ENCODE measurements around the gene WWOX. TPM values are rescaled to one million over a fixed set of nuclear protein-coding genes. Genes with fewer than 3 reads are reported as not detected.
A peak's percentile ranks its signal among the peaks of the same experiment; 100 is the strongest.

Gene WWOX
- total RNA-seq, 2 donors from 2014 or later, result 30.0 to 35.4 TPM

GRCh38 chr16:78194948-78195347, 95.5 kb downstream of the WWOX start:
- H3K27me3 Mint-ChIP-seq (ENCODE audit: insufficient read depth), result no peaks in the 10 kb centered on the region
- H3K9me3 Mint-ChIP-seq, result peaks cover 7% of the 10 kb centered on the region
- no peaks in the 10 kb centered on the region for H3K27me3 ChIP-seq (ENCODE audit: control insufficient read depth, insufficient read depth, low read length, poor library complexity, severe bottlenecking)
- no peak overlapping the region for H3K9ac ChIP-seq (ENCODE audit: extremely low read depth, low read length, poor library complexity, severe bottlenecking)
- peaks cover 16% of the 10 kb centered on the region for H3K4me1 Mint-ChIP-seq
- DNase-seq, result no peak
- no peak overlapping the region for H3K27ac ChIP-seq (ENCODE audit: low read depth, low read length)
- 98 to 100% methylated on average over 1 to 3 of the region's 3 CpGs for WGBS, 2 experiments (ENCODE audit: insufficient coverage in 1 of 2, insufficient read length in 1 of 2)
- no peak for TF ChIP-seq CTCF (conservative IDR thresholded peaks at IDR 0.05)
- H3K36me3 Mint-ChIP-seq (ENCODE audit: low read depth), result no peaks in the 10 kb centered on the region
- no peak overlapping the region for H3K4me3 Mint-ChIP-seq
- no peaks in the 10 kb centered on the region for H3K4me1 ChIP-seq (ENCODE audit: control insufficient read depth, insufficient read depth, low read length)
- H3K36me3 ChIP-seq (ENCODE audit: control insufficient read depth, insufficient read depth, low read length), result no peaks in the 10 kb centered on the region
- peaks cover 5% of the 10 kb centered on the region for H3K9me3 ChIP-seq (ENCODE audit: control insufficient read depth, low read length)
- H3K4me3 ChIP-seq (ENCODE audit: low read length), result no peak overlapping the region
- peak overlapping the region; percentile 37 for H3K27ac Mint-ChIP-seq

- H3K4me1 Mint-ChIP-seq, result peaks cover 16% of the 10 kb centered on the region
- Histone ChIP-seq H3K9me3 (ENCODE audit: control insufficient read depth, low read length) (peaks cover 5% of the 10 kb centered on the region), H3K4me1 (ENCODE audit: control insufficient read depth, insufficient read depth, low read length) (no peaks in the 10 kb centered on the region), H3K27ac (ENCODE audit: low read depth, low read length) (no peak overlapping the region), H3K27me3 (ENCODE audit: control insufficient read depth, insufficient read depth, low read length, poor library complexity, severe bottlenecking) (no peaks in the 10 kb centered on the region), H3K9ac (ENCODE audit: extremely low read depth, low read length, poor library complexity, severe bottlenecking) (no peak overlapping the region), H3K4me3 (ENCODE audit: low read length) (no peak overlapping the region), H3K36me3 (ENCODE audit: control insufficient read depth, insufficient read depth, low read length) (no peaks in the 10 kb centered on the region)
- WGBS, 2 experiments (ENCODE audit: insufficient coverage in 1 of 2, insufficient read length in 1 of 2), result 81 to 93% methylated on average over 3 to 4 of the region's 4 CpGs
- H3K4me3 Mint-ChIP-seq, result no peak overlapping the region
- TF ChIP-seq CTCF (conservative IDR thresholded peaks at IDR 0.05), result no peak
- DNase-seq, result no peak
- H3K36me3 Mint-ChIP-seq (ENCODE audit: low read depth), result no peaks in the 10 kb centered on the region
- H3K9me3 Mint-ChIP-seq, result peaks cover 7% of the 10 kb centered on the region
- H3K27me3 Mint-ChIP-seq (ENCODE audit: insufficient read depth), result no peaks in the 10 kb centered on the region
- no peak overlapping the region for H3K27ac Mint-ChIP-seq
Observed at GRCh38 chr16:78195797-78196196, 96.3 kb downstream of the WWOX start.

- no peaks in the 10 kb centered on the region for H3K27me3 ChIP-seq (ENCODE audit: control insufficient read depth, insufficient read depth, low read length, poor library complexity, severe bottlenecking)
- H3K9ac ChIP-seq (ENCODE audit: extremely low read depth, low read length, poor library complexity, severe bottlenecking), result no peak overlapping the region
- Mint-ChIP-seq H3K9me3 (peaks cover 7% of the 10 kb centered on the region), H3K4me3 (no peak overlapping the region), H3K27me3 (ENCODE audit: insufficient read depth) (no peaks in the 10 kb centered on the region), H3K36me3 (ENCODE audit: low read depth) (no peaks in the 10 kb centered on the region), H3K4me1 (peaks cover 16% of the 10 kb centered on the region), H3K27ac (no peak overlapping the region)
- H3K36me3 ChIP-seq (ENCODE audit: control insufficient read depth, insufficient read depth, low read length), result no peaks in the 10 kb centered on the region
- no peak for TF ChIP-seq CTCF (conservative IDR thresholded peaks at IDR 0.05)
- DNase-seq, result no peak
- WGBS, 2 experiments (ENCODE audit: insufficient coverage in 1 of 2, insufficient read length in 1 of 2), result 76 to 100% methylated on average over 1 to 2 of the region's 2 CpGs
- no peak overlapping the region for H3K27ac ChIP-seq (ENCODE audit: low read depth, low read length)
- H3K9me3 ChIP-seq (ENCODE audit: control insufficient read depth, low read length), result peaks cover 5% of the 10 kb centered on the region
- no peak overlapping the region for H3K4me3 ChIP-seq (ENCODE audit: low read length)
- H3K4me1 ChIP-seq (ENCODE audit: control insufficient read depth, insufficient read depth, low read length), result no peaks in the 10 kb centered on the region
Observed at GRCh38 chr16:78196502-78196901, 97.0 kb downstream of the WWOX start.

Data from endodermal cell (in vitro differentiated cells).